Measurements from ENCODE around the gene PRR35. TPM values are rescaled to one million over a fixed set of nuclear protein-coding genes. Genes with fewer than 3 reads are reported as not detected.
"Not testable (repeated sequence)": the region's sequence is repeated elsewhere in the genome, so short reads cannot be mapped to it uniquely, and the experiment has no call there.

PRR35 gene
- polyA plus RNA-seq, 10 donors: 0.09 to 0.25 (median 0.12) TPM; not detected in 5

GRCh38 chr16:592518-593306, 32.5 kb downstream of the PRR35 start:
- no peak for DNase-seq

- DNase-seq: no peak
Measured at GRCh38 chr16:593406-593805, 33.2 kb downstream of the PRR35 start.

GRCh38 chr16:593807-594206, 33.6 kb downstream of the PRR35 start:
- no peak for DNase-seq

GRCh38 chr16:595094-595528, 34.9 kb downstream of the PRR35 start:
- DNase-seq: no peak

GRCh38 chr16:595942-596735, 35.9 kb downstream of the PRR35 start:
- no peak for DNase-seq

- DNase-seq: no peak
Measured at GRCh38 chr16:596736-597060, 36.5 kb downstream of the PRR35 start.

GRCh38 chr16:597655-598054, 37.5 kb downstream of the PRR35 start:
- DNase-seq: not testable (repeated sequence)

GRCh38 chr16:598823-599739, 38.9 kb downstream of the PRR35 start:
- DNase-seq: no peak

GRCh38 chr16:600781-601180, 40.6 kb downstream of the PRR35 start:
- DNase-seq: no peak

GRCh38 chr16:603933-604332, 43.7 kb downstream of the PRR35 start:
- DNase-seq: no peak

- DNase-seq: no peak
Measured at GRCh38 chr16:606656-607307, 46.6 kb downstream of the PRR35 start.

- DNase-seq: no peak
Measured at GRCh38 chr16:608019-608418, 47.8 kb downstream of the PRR35 start.

- no peak for DNase-seq
Measured at GRCh38 chr16:609316-609715, 49.1 kb downstream of the PRR35 start.

GRCh38 chr16:609984-610383, 49.8 kb downstream of the PRR35 start:
- DNase-seq: no peak

- DNase-seq: no peak
Measured at GRCh38 chr16:610513-611381, 50.6 kb downstream of the PRR35 start.

- no peak for DNase-seq
Measured at GRCh38 chr16:615122-615521, 54.9 kb downstream of the PRR35 start.

Measured in muscle of back (tissue), 11 donors.